T-cell (primary cell): ENCODE measurements around the gene OR52E4. TPM values are rescaled to one million over a fixed set of nuclear protein-coding genes. Genes with fewer than 3 reads are reported as not detected.

Experiments
- ATAC-seq, 4 experiments: fragments of 200-7000 bp in 3 of 4; fragments of 150-1000 bp in 1 of 4; cut with Tn5 transposase; replicated peaks in 1 of 4; 1 replicate in 3 of 4; 2 replicates in 1 of 4; pipeline ENCODE4 v1.10.0; 2021; ENCODE audit warnings: moderate library complexity in 3 of 4, mild to moderate bottlenecking in 2 of 4, moderate number of reproducible peaks in 1 of 4
- CTCF ChIA-PET, 2 donors: fragments of 300-600 bp; sonication (Branson Sonifier 250); formaldehyde crosslinking; loops; one replicate each; lab custom pipeline; 2022; ENCODE audit warnings: antibody characterized with exemption in 2 of 2; lab: Charles Lee
- POLR2A ChIA-PET, 2 donors: fragments of 300-600 bp; sonication (Branson Sonifier 250); formaldehyde crosslinking; loops; one replicate each; lab custom pipeline; 2022; ENCODE audit warnings: antibody characterized with exemption in 2 of 2; lab: Charles Lee
- DNase-seq, 35 experiments: peaks; one replicate each; pipeline versions ENCODE4 v3.0.0 to v3.0.0-alpha.2; 2013 to 2023
- H3K27ac ChIP-seq: one replicate; pipeline ENCODE4 v1.5.1; 2013; ENCODE audit warnings: low read length
- H3K27me3 ChIP-seq, 2 experiments: replicated peaks in 1 of 2; 1 replicate in 1 of 2; 2 replicates in 1 of 2; pipeline versions ENCODE4 v1.6.1 to v1.7.0; 2013; ENCODE audit warnings: low read length in 1 of 2, mixed read lengths in 1 of 2; ENCODE audit not compliant: control insufficient read depth in 2 of 2, insufficient read depth in 2 of 2; ENCODE audit errors: extremely low read depth in 1 of 2
- H3K36me3 ChIP-seq, 2 donors: 1 replicate in 1 of 2; 2 replicates in 1 of 2; pipeline versions ENCODE4 v1.6.1 to v1.7.0; 2013; ENCODE audit warnings: low read length in 1 of 2; ENCODE audit not compliant: control insufficient read depth in 2 of 2, insufficient read depth in 1 of 2; ENCODE audit errors: extremely low read depth in 1 of 2
- H3K4me1 ChIP-seq, 2 experiments: 1 replicate in 1 of 2; 2 replicates in 1 of 2; pipeline versions ENCODE4 v1.6.1 to v1.7.0; 2013; ENCODE audit warnings: low read length in 2 of 2, mixed read lengths in 1 of 2; ENCODE audit not compliant: insufficient read depth in 2 of 2, control insufficient read depth in 1 of 2; ENCODE audit errors: extremely low read depth in 1 of 2
- H3K4me3 ChIP-seq, 2 donors: 1 replicate in 1 of 2; 2 replicates in 1 of 2; pipeline versions ENCODE4 v1.5.1 to v1.7.0; 2013; ENCODE audit warnings: mild to moderate bottlenecking in 2 of 2, low read length in 1 of 2, moderate library complexity in 1 of 2; ENCODE audit not compliant: control insufficient read depth in 1 of 2; ENCODE audit errors: extremely low read depth in 1 of 2
- H3K9me3 ChIP-seq: 2 replicates; pipeline ENCODE4 v1.7.0; 2013
- H3K27ac Mint-ChIP-seq, 2 donors: one replicate each; pipeline ENCODE4 v1.8.0; 2020 to 2021; ENCODE audit warnings: mild to moderate bottlenecking in 2 of 2, mixed read lengths in 2 of 2
- H3K27me3 Mint-ChIP-seq, 2 donors: one replicate each; pipeline ENCODE4 v1.8.0; 2021 to 2022; ENCODE audit warnings: mixed read lengths in 2 of 2
- H3K36me3 Mint-ChIP-seq: one replicate; pipeline ENCODE4 v1.8.0; 2021; ENCODE audit warnings: mixed read lengths
- H3K4me1 Mint-ChIP-seq, 3 donors: one replicate each; pipeline ENCODE4 v1.8.0; 2020 to 2022; ENCODE audit warnings: mixed read lengths in 3 of 3, mild to moderate bottlenecking in 1 of 3
- H3K4me3 Mint-ChIP-seq, 3 donors: one replicate each; pipeline ENCODE4 v1.8.0; 2020 to 2022; ENCODE audit warnings: mild to moderate bottlenecking in 3 of 3, mixed read lengths in 3 of 3, moderate library complexity in 3 of 3
- H3K9me3 Mint-ChIP-seq, 3 donors: one replicate each; pipeline ENCODE4 v1.8.0; 2020 to 2022; ENCODE audit warnings: mixed read lengths in 3 of 3
- WGBS: methylation state at CpG from one replicate; pipeline ENCODE4 v1.1.5; 2013; ENCODE audit warnings: missing lambda C conversion rate; ENCODE audit not compliant: insufficient coverage; 5-methylcytosine and 5-hydroxymethylcytosine counted together
- total RNA-seq, 35 experiments: library from RNA in 6 of 35; stranded (reverse) in 6 of 35; fragments of 120-200 nt in 1 of 35; gene quantifications; one replicate each; pipeline versions ENCODE4 v1.2.1 to v1.2.4 and lab custom pipeline; 2013 to 2026

Gene OR52E4
- total RNA-seq, 5 donors from 2014 or later (not counting 1 experiment from before 2014, with no cell fraction given): not detected

DNA sequence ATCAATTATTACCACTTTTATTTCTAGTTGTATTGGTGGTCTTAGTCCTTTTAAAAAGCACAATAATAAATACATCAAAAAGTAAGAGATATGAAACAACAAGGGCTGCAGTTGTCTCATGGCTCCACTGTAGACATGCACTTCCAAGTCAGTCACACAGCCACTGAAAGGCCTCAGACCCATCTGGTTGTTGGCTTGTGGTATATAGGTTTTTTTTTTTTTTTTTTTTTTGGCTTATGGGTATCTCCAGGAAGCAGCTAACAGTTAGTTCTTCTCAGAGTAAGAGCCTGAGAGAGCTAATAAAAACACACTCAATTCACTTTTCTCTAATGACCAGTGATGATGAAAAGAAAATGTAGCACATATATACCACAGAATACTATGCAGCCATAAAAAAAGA is 32.7 kb upstream of the OR52E4 start:
- ATAC-seq: no peak
- H3K27me3 ChIP-seq: no peaks in the 10 kb centered on the region
- no peaks in the 10 kb centered on the region for H3K36me3 ChIP-seq
- peaks cover 4 to 6% of the 10 kb centered on the region in 2 donors for H3K27me3 Mint-ChIP-seq
- H3K4me1 Mint-ChIP-seq: no peaks in the 10 kb centered on the region
- DNase-seq: no peak
- H3K4me1 ChIP-seq: no peaks in the 10 kb centered on the region
- H3K4me3 Mint-ChIP-seq: no peak overlapping the region
- H3K36me3 Mint-ChIP-seq: no peaks in the 10 kb centered on the region
- no peaks in the 10 kb centered on the region for H3K9me3 Mint-ChIP-seq
- POLR2A ChIA-PET: no interaction called here
- CTCF ChIA-PET: no interaction called here
- H3K9me3 ChIP-seq: no peaks in the 10 kb centered on the region
- no peak overlapping the region for H3K27ac Mint-ChIP-seq
- no peak overlapping the region for H3K4me3 ChIP-seq
- no peak overlapping the region for H3K27ac ChIP-seq

DNA sequence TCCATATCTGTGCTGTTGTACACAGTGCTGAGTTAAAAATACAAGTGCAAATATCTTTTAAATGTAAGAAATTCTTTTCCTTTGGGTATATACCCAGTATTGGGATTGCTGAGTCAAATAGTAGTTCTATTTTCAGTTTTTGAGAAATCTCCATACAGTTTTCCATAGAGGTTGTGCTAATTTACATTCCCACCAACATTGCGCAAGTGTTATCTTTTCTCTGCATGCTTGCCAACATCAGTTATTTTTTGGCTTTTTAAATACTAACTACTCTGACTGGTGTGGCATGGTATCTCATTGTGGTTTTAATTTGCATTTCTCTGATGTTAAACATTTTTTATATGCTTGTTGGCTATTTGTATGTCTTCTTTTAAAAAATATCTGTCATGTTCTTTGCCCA is 29.4 kb upstream of the OR52E4 start:
- Mint-ChIP-seq H3K27ac (no peak overlapping the region), H3K9me3 (no peaks in the 10 kb centered on the region), H3K4me1 (no peaks in the 10 kb centered on the region), H3K27me3 (peaks cover 13 to 21% of the 10 kb centered on the region in 2 donors), H3K4me3 (no peak overlapping the region), H3K36me3 (no peaks in the 10 kb centered on the region)
- ChIA-PET POLR2A (no interaction called here), CTCF (no interaction called here)
- Histone ChIP-seq H3K4me1 (no peaks in the 10 kb centered on the region), H3K4me3 (no peak overlapping the region), H3K9me3 (no peaks in the 10 kb centered on the region), H3K27me3 (no peaks in the 10 kb centered on the region), H3K27ac (no peak overlapping the region), H3K36me3 (no peaks in the 10 kb centered on the region)
- DNase-seq (no peak), ATAC-seq (no peak)
- WGBS: no CpG with 5 or more reads among the region's 1 CpG

DNA sequence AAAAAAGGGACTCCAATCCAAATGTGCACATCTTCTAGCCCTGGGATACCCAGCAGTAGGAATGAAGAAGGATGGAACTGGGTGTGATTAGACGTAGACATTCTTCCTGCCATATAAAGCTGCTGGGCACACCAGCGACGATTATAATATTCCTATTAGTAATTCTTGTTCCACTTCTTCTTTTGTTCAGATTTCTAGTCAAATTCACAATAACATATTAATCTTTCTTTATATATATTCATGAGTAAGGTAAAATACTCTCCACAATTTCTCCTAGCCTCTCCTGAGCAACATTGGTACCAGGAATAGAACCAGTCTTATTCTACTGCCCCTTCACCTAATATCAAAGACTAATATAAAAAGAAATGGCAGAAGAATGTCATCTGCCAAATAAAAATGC is 22.8 kb upstream of the OR52E4 start, which contains the start of gene OR52E8:
TSS of gene OR52E8 (minus strand) at position 101 of the 400 bp plus-strand sequence. CDS start at position 101, 0 bp downstream.
- no peak for ATAC-seq
- WGBS: no CpG with 5 or more reads among the region's 3 CpGs
- POLR2A ChIA-PET: no interaction called here
- Histone ChIP-seq H3K4me3 (no peak within 1 kb of the TSS), H3K4me1 (no peaks in the 10 kb centered on the region), H3K36me3 (no peaks in the 10 kb centered on the region), H3K27me3 (no peaks in the 10 kb centered on the region), H3K9me3 (no peaks in the 10 kb centered on the region), H3K27ac (no peak within 1 kb of the TSS)
- Mint-ChIP-seq H3K36me3 (no peaks in the 10 kb centered on the region), H3K27ac (no peak within 1 kb of the TSS), H3K4me3 (no peak within 1 kb of the TSS), H3K9me3 (no peaks in the 10 kb centered on the region), H3K27me3 (peaks cover 15 to 21% of the 10 kb centered on the region in 2 donors), H3K4me1 (no peaks in the 10 kb centered on the region)
- DNase-seq: no peak
- CTCF ChIA-PET: no interaction called here

DNA sequence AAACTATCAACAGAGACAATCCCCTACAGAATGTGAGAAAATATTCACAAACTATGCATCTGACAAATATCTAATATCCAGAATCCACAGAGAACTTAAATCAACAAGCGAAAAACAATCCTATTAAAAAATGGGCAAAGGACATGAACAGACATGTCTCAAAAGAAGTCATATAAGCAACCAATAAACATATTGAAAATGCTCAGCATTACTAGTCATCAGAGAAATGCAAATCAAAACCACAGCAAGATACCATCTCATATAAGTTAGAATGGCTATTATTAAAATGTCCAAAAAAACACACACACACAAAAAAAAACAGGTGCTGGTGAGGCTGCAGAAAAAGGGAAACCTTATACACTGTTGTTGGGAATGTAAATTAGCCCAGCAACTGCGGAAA is 14.6 kb upstream of the OR52E4 start:
- Mint-ChIP-seq H3K27me3 (peaks cover 12 to 23% of the 10 kb centered on the region in 2 donors), H3K4me1 (no peaks in the 10 kb centered on the region), H3K4me3 (no peak overlapping the region), H3K9me3 (peaks cover 0 to 3% (median 3%) of the 10 kb centered on the region in 3 donors), H3K36me3 (no peaks in the 10 kb centered on the region), H3K27ac (no peak overlapping the region)
- ATAC-seq (no peak), DNase-seq (no peak)
- no peaks in the 10 kb centered on the region for H3K27me3 ChIP-seq
- no peaks in the 10 kb centered on the region for H3K36me3 ChIP-seq
- no peak overlapping the region for H3K27ac ChIP-seq
- WGBS: no CpG with 5 or more reads among the region's 2 CpGs
- ChIA-PET CTCF (no interaction called here), POLR2A (interaction anchor here in 1 of 2 donors (0.6 kb wide), 1 partner anchor 750 kb away, joined by 7 read pairs; no protein-coding TSS in a partner anchor)
- H3K4me3 ChIP-seq: no peak overlapping the region
- no peaks in the 10 kb centered on the region for H3K9me3 ChIP-seq
- H3K4me1 ChIP-seq: no peaks in the 10 kb centered on the region

DNA sequence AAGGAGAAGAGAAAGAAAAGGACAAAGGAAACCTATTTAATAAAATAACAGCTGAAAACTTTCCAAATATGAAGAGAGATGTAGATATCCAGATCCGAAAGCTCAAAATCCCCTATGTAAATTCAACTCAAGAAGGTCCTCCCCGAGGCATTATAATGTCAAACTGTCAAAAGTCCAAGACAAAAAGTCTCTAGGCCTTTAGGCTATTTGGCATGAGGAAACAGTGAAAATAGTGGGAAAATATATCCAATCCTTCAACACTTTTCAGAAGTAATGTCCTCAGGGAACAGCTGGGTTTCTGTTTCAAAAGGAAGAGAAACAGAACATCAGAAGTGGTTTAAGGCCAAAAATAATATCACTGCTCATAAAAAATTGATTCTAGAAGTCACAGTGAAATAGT is 1.9 kb upstream of the OR52E4 start:
- H3K4me1 ChIP-seq: no peaks in the 10 kb centered on the region
- H3K27ac ChIP-seq: no peak overlapping the region
- no peaks in the 10 kb centered on the region for H3K36me3 ChIP-seq
- ChIA-PET POLR2A (no interaction called here), CTCF (no interaction called here)
- Mint-ChIP-seq H3K9me3 (peaks cover 0 to 2% (median 0%) of the 10 kb centered on the region in 3 donors), H3K27ac (no peak overlapping the region), H3K4me3 (no peak overlapping the region), H3K27me3 (peaks cover 0 to 3% of the 10 kb centered on the region in 2 donors), H3K36me3 (no peaks in the 10 kb centered on the region), H3K4me1 (no peaks in the 10 kb centered on the region)
- ATAC-seq (no peak), DNase-seq (no peak)
- no peak overlapping the region for H3K4me3 ChIP-seq
- no CpG with 5 or more reads among the region's 2 CpGs for WGBS
- H3K9me3 ChIP-seq: no peaks in the 10 kb centered on the region
- H3K27me3 ChIP-seq: peaks cover 0 to 2% of the 10 kb centered on the region in 2 experiments

DNA sequence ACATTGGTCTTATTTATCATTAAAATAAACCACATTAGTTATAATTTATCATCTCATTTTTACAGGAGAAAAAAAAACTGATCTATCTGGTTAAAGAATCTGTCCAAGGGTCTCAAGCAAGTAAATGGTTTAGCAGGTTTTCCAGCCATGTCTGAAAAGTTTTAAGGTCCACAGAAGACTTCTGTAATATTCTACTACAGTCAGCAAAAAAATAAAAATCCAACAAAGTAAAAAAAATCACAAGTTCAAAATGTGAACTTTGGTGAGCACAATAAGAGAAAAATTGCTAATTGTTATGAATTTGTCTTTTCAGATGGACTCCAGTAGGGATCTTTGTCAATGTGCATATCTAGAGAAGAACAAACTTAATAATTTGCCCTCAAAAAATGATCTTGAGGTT is 1.3 kb downstream of the OR52E4 start:
- Mint-ChIP-seq H3K36me3 (no peaks in the 10 kb centered on the region), H3K27ac (no peak overlapping the region), H3K4me1 (no peaks in the 10 kb centered on the region), H3K27me3 (peaks cover 3 to 8% of the 10 kb centered on the region in 2 donors), H3K4me3 (no peak overlapping the region), H3K9me3 (no peaks in the 10 kb centered on the region)
- H3K4me3 ChIP-seq: no peak overlapping the region
- no peaks in the 10 kb centered on the region for H3K9me3 ChIP-seq
- H3K4me1 ChIP-seq: no peaks in the 10 kb centered on the region
- DNase-seq (no peak), ATAC-seq (no peak)
- POLR2A ChIA-PET: no interaction called here
- H3K36me3 ChIP-seq: no peaks in the 10 kb centered on the region
- CTCF ChIA-PET: no interaction called here
- H3K27me3 ChIP-seq: peaks cover 0 to 2% of the 10 kb centered on the region in 2 experiments
- no peak overlapping the region for H3K27ac ChIP-seq

DNA sequence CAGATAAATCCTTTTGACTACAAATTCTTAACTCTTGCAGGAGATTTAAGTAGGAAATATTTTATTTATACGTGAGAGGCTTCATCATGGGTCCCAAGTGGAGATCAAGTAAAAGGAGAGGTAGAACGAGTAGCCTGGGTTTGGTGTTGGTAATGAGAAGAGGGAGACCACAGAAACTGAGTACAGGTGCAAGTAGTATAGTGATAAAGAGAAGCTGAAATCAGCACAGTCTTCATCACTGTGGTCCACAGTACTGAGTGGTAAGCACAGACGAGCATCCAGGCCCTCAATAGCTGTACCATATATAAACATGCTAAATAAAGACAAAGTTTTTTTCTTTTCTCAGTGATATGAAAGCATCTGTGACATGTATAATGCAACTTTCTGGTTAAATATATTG is 6.7 kb downstream of the OR52E4 start:
- Mint-ChIP-seq H3K36me3 (no peaks in the 10 kb centered on the region), H3K4me3 (no peak overlapping the region), H3K27ac (no peak overlapping the region), H3K27me3 (peaks cover 7 to 12% of the 10 kb centered on the region in 2 donors), H3K4me1 (no peaks in the 10 kb centered on the region), H3K9me3 (no peaks in the 10 kb centered on the region)
- Histone ChIP-seq H3K4me1 (no peaks in the 10 kb centered on the region), H3K4me3 (no peak overlapping the region), H3K27me3 (no peaks in the 10 kb centered on the region), H3K27ac (no peak overlapping the region), H3K9me3 (no peaks in the 10 kb centered on the region), H3K36me3 (no peaks in the 10 kb centered on the region)
- no CpG with 5 or more reads among the region's 3 CpGs for WGBS
- ChIA-PET POLR2A (interaction anchor here in 1 of 2 donors (0.6 kb wide), 1 partner anchor 977 kb away, joined by 4 read pairs; no protein-coding TSS in a partner anchor), CTCF (interaction anchor here (0.5 to 0.6 kb wide), 4 partner anchors 8 to 956 kb away, joined by 3 to 7 read pairs (median 3); no protein-coding TSS in a partner anchor)
- DNase-seq (no peak), ATAC-seq (no peak)
